ENCODE results near the gene PKIG. TPM values are rescaled to one million over a fixed set of nuclear protein-coding genes. Genes with fewer than 3 reads are reported as not detected.

The PKIG gene
- total and polyA plus RNA-seq, 2 donors (not counting 3 experiments of a cell fraction or from before 2014, with no cell fraction given) = 135 to 167 TPM

DNA sequence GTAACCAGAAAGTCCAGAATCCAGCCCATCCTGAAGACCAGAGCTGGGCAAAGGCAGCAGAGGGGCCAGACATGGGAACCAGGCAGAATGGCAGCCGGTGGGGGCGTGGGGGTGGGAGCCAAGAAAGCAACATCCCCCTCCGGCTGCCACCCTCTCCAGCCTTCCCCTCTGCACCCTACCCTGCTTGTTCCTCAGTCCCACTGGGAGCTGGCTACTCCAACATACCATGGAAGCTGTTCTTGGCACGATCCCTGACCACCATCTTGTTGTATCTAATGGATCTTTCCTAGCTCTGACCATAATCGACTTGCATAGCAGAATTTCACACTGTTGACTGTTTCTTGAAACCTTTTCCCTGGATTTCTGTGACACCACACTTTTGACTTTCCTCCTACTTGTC, 38.9 kb downstream of the PKIG start:
- no peak for FAIRE-seq
- Histone ChIP-seq H3K4me2 (ENCODE audit: insufficient read depth, low read length) (no peak overlapping the region), H3K27ac (ENCODE audit: insufficient read depth, low read depth, low read length) (no peak overlapping the region), H3K79me2 (ENCODE audit: control insufficient read depth, insufficient read depth, low read length) (no peaks in the 10 kb centered on the region), H3K4me1 (ENCODE audit: control insufficient read depth, extremely low read depth, insufficient read depth, low read length) (no peaks in the 10 kb centered on the region), H3K9ac (replicated peaks; ENCODE audit: extremely low read depth, insufficient read depth, low read length) (no peak overlapping the region), H3K27me3 (ENCODE audit: control insufficient read depth in 2 of 2, insufficient read depth in 2 of 2, low read length in 2 of 2) (no peaks in the 10 kb centered on the region), H4K20me1 (replicated peaks; ENCODE audit: control insufficient read depth, extremely low read depth, insufficient read depth, low read length) (no peaks in the 10 kb centered on the region), H3K4me3 (replicated peaks in 1 of 3; ENCODE audit: insufficient read depth in 1 of 3, low read depth in 1 of 3, low read length in 3 of 3) (no peak overlapping the region), H2AFZ (ENCODE audit: low read depth, low read length) (no peak overlapping the region), H3K9me1 (replicated peaks; ENCODE audit: control insufficient read depth, extremely low read depth, insufficient read depth, low read length) (no peaks in the 10 kb centered on the region), H3K36me3 (ENCODE audit: control insufficient read depth in 2 of 2, extremely low read depth in 1 of 2, insufficient read depth in 2 of 2, low read length in 2 of 2) (peaks cover 4 to 33% of the 10 kb centered on the region in 2 experiments), H3K9me3 (replicated peaks; ENCODE audit: control insufficient read depth, insufficient read depth, low read length) (no peaks in the 10 kb centered on the region)
- POLR2A ChIA-PET = no interaction called here
- TF ChIP-seq POLR2A (IDR thresholded peaks at IDR 0.05; ENCODE audit: low read depth, low read length) (peak; percentile 42), FOS (IDR thresholded peaks at IDR 0.05; ENCODE audit: borderline replicate concordance, insufficient read depth, low read length) (no peak), MYC (IDR thresholded peaks at IDR 0.05; ENCODE audit: low read depth, low read length) (no peak), POLR2AphosphoS5 (IDR thresholded peaks at IDR 0.05; ENCODE audit: insufficient read depth, low read depth, low read length) (no peak)
- TF ChIP-seq, protein P1, sequence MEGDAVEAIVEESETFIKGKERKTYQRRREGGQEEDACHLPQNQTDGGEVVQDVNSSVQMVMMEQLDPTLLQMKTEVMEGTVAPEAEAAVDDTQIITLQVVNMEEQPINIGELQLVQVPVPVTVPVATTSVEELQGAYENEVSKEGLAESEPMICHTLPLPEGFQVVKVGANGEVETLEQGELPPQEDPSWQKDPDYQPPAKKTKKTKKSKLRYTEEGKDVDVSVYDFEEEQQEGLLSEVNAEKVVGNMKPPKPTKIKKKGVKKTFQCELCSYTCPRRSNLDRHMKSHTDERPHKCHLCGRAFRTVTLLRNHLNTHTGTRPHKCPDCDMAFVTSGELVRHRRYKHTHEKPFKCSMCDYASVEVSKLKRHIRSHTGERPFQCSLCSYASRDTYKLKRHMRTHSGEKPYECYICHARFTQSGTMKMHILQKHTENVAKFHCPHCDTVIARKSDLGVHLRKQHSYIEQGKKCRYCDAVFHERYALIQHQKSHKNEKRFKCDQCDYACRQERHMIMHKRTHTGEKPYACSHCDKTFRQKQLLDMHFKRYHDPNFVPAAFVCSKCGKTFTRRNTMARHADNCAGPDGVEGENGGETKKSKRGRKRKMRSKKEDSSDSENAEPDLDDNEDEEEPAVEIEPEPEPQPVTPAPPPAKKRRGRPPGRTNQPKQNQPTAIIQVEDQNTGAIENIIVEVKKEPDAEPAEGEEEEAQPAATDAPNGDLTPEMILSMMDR (IDR thresholded peaks at IDR 0.05; ENCODE audit: extremely low read depth in 1 of 2, insufficient read depth in 1 of 2, low read depth in 1 of 2, low read length in 2 of 2) = no peak
- DNase-seq (ENCODE audit: low read depth, low spot score) = no peak
- CTCF ChIA-PET = no interaction called here
- dilution Hi-C loops (cut with MboI; ENCODE audit: extremely low pct_ligation_motif_present, low sequenced_read_pairs) (no loop called here), intact Hi-C loops (cut with micrococcal nuclease) (loop anchor here (2.0 kb wide), 1 partner anchor 61 kb away; no protein-coding TSS in a partner anchor)
- no TSS peak for BruUV-seq (replicated peaks)

DNA sequence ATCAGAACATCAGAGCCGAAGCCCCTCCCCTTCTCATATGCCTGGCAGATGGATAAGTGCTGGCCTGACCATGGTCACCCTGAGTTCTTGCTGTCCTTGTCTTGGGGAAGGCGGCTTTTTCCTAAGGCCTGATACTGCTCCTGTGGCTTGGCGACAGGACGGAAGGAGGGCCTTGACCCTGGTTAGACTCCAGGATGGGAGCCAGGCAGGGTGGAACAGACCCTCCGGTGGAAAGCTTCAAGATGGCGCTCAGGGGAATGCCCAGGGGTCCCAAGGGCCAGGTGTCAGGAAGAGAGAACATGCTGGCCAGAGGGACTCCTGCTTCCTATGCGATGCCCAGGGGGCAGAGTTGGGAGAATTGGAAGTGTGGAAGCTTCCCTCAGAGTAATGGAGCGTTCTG, 39.6 kb downstream of the PKIG start:
- TF ChIP-seq, protein P2, sequence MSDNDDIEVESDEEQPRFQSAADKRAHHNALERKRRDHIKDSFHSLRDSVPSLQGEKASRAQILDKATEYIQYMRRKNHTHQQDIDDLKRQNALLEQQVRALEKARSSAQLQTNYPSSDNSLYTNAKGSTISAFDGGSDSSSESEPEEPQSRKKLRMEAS (IDR thresholded peaks at IDR 0.05; ENCODE audit: insufficient read depth, insufficient read length) = no peak
- no peak for TF ChIP-seq JUN (IDR thresholded peaks at IDR 0.05; ENCODE audit: borderline replicate concordance, insufficient read depth, insufficient read length, low read depth)
- TF ChIP-seq FOS (IDR thresholded peaks at IDR 0.05; ENCODE audit: borderline replicate concordance, insufficient read depth, low read length) = no peak
- TF ChIP-seq, protein P1 (IDR thresholded peaks at IDR 0.05; ENCODE audit: extremely low read depth in 1 of 2, insufficient read depth in 1 of 2, low read depth in 1 of 2, low read length in 2 of 2) = no peak
- TF ChIP-seq MYC (IDR thresholded peaks at IDR 0.05; ENCODE audit: low read depth, low read length) = no peak
- TF ChIP-seq GATA2 (IDR thresholded peaks at IDR 0.05; ENCODE audit: insufficient read depth, insufficient read length, low read depth, low read length) = no peak
- TF ChIP-seq EZH2 (IDR thresholded peaks at IDR 0.05; ENCODE audit: borderline replicate concordance, low read depth, low read length, severe bottlenecking) = no peak
- no peak for TF ChIP-seq POLR2A (IDR thresholded peaks at IDR 0.05; ENCODE audit: low read depth, low read length)
- no peak for TF ChIP-seq POLR2AphosphoS5 (IDR thresholded peaks at IDR 0.05; ENCODE audit: insufficient read depth, low read depth, low read length)
- Histone ChIP-seq H3K9me1 (replicated peaks; ENCODE audit: control insufficient read depth, extremely low read depth, insufficient read depth, low read length) (no peaks in the 10 kb centered on the region), H3K27ac (ENCODE audit: insufficient read depth, low read depth, low read length) (no peak overlapping the region), H3K4me1 (ENCODE audit: control insufficient read depth, extremely low read depth, insufficient read depth, low read length) (no peaks in the 10 kb centered on the region), H4K20me1 (replicated peaks; ENCODE audit: control insufficient read depth, extremely low read depth, insufficient read depth, low read length) (no peaks in the 10 kb centered on the region), H3K27me3 (ENCODE audit: control insufficient read depth in 2 of 2, insufficient read depth in 2 of 2, low read length in 2 of 2) (no peaks in the 10 kb centered on the region), H2AFZ (ENCODE audit: low read depth, low read length) (no peak overlapping the region), H3K4me2 (ENCODE audit: insufficient read depth, low read length) (no peak overlapping the region), H3K9me3 (replicated peaks; ENCODE audit: control insufficient read depth, insufficient read depth, low read length) (no peaks in the 10 kb centered on the region), H3K9ac (replicated peaks; ENCODE audit: extremely low read depth, insufficient read depth, low read length) (no peak overlapping the region), H3K79me2 (ENCODE audit: control insufficient read depth, insufficient read depth, low read length) (no peaks in the 10 kb centered on the region), H3K4me3 (replicated peaks in 1 of 3; ENCODE audit: insufficient read depth in 1 of 3, low read depth in 1 of 3, low read length in 3 of 3) (no peak overlapping the region), H3K36me3 (ENCODE audit: control insufficient read depth in 2 of 2, extremely low read depth in 1 of 2, insufficient read depth in 2 of 2, low read length in 2 of 2) (peaks cover 4 to 28% of the 10 kb centered on the region in 2 experiments)
- dilution Hi-C loops (cut with MboI; ENCODE audit: extremely low pct_ligation_motif_present, low sequenced_read_pairs) (no loop called here), intact Hi-C loops (cut with micrococcal nuclease) (loop anchor here (2.0 kb wide), 2 partner anchors 21 to 61 kb away; no protein-coding TSS in a partner anchor)
- no TSS peak for BruUV-seq (replicated peaks)
- POLR2A ChIA-PET = no interaction called here
- no peak for DNase-seq (ENCODE audit: low read depth, low spot score)
- FAIRE-seq = no peak
- CTCF ChIA-PET = no interaction called here
